ENCODE data around the gene GPS2. TPM values are rescaled to one million over a fixed set of nuclear protein-coding genes. Genes with fewer than 3 reads are reported as not detected.
A peak's percentile ranks its signal among the peaks of the same experiment; 100 is the strongest.

The GPS2 gene
- total and polyA plus RNA-seq, 10 of the 15 experiments (the other 5 are each of a cell fraction or from before 2014, with no cell fraction given), result 10.2 to 96.4 (median 42.5) TPM

GRCh38 chr17:7354262-7354843 lies 39.2 kb upstream of the GPS2 start:
- FAIRE-seq (no peak), DNase-seq (ENCODE audit: low read depth, low spot score) (no peak), ATAC-seq (no peak)
- Histone ChIP-seq H3K27ac (ENCODE audit: control insufficient read depth, insufficient read depth) (no peak overlapping the region), H3K79me2 (ENCODE audit: control insufficient read depth, insufficient read depth, low read length) (peaks cover 7% of the 10 kb centered on the region), H3K4me3 (no peak overlapping the region), H3K9me3 (replicated peaks; ENCODE audit: control insufficient read depth, insufficient read depth, low read length) (no peaks in the 10 kb centered on the region), H3K4me2 (ENCODE audit: control insufficient read depth, insufficient read depth) (peak overlapping the region; percentile 30; the same call in 1 of the 2 replicates), H3K4me1 (ENCODE audit: control insufficient read depth, insufficient read depth, low read length) (peaks cover 23% of the 10 kb centered on the region), H3K27me3 (replicated peaks in 1 of 2; ENCODE audit: control insufficient read depth in 2 of 2, insufficient read depth in 2 of 2, low read length in 1 of 2) (no peaks in the 10 kb centered on the region), H2AFZ (ENCODE audit: control insufficient read depth, low read depth, low read length) (no peak overlapping the region), H3K36me3 (ENCODE audit: control insufficient read depth in 2 of 2, insufficient read depth in 2 of 2, low read length in 1 of 2) (no peaks in the 10 kb centered on the region), H3K9ac (ENCODE audit: control insufficient read depth, insufficient read depth, low read length) (0 out of 2 replicates have a peak overlapping the region, but pooled peaks have one; percentile 14), H4K20me1 (ENCODE audit: control insufficient read depth, insufficient read depth) (no peaks in the 10 kb centered on the region)
- SMC1A ChIA-PET (ENCODE audit: uncharacterized antibody, unreplicated experiment), result interaction anchor here (0.6 to 2.4 kb wide), 5 partner anchors 18 to 333 kb away, joined by 3 to 9 read pairs (median 4); partner anchors contain the start of genes ACAP1 and TP53
- in situ Hi-C loops (cut with MboI), result no loop called here
- 37% methylated on average over 9 of the region's 9 CpGs for WGBS (ENCODE audit: insufficient coverage, insufficient replicate concordance, low lambda C conversion rate, missing lambda C conversion rate)
- intact Hi-C loops (cut with micrococcal nuclease; ENCODE audit: unreplicated experiment), result loop anchor here (5.0 kb wide), 1 partner anchor 83 kb away; the partner anchor contains the start of genes FGF11 and TMEM102
- TF ChIP-seq MXI1 (IDR thresholded peaks at IDR 0.05; ENCODE audit: low read depth, low read length) (peak; percentile 59; the same call in 1 of the 2 replicates), RELB (IDR thresholded peaks at IDR 0.05; ENCODE audit: low read depth) (no peak), HDGF (IDR thresholded peaks at IDR 0.05) (peak; percentile 73; the same call in 1 of the 2 replicates), NBN (IDR thresholded peaks at IDR 0.05) (0 out of 2 replicates have a peak, but pooled peaks have one; percentile 45), SP1 (IDR thresholded peaks at IDR 0.05; ENCODE audit: low read depth, low read length) (no peak), BMI1 (IDR thresholded peaks at IDR 0.05; ENCODE audit: borderline replicate concordance) (peak; percentile 89), MTA2 (IDR thresholded peaks at IDR 0.05; ENCODE audit: low read depth) (peak; percentile 61; the same call in 1 of the 2 replicates), RAD51 (IDR thresholded peaks at IDR 0.05) (no peak), LARP7 (IDR thresholded peaks at IDR 0.05) (0 out of 2 replicates have a peak, but pooled peaks have one; percentile 24), BCLAF1 (IDR thresholded peaks at IDR 0.05) (no peak), CREB1 (IDR thresholded peaks at IDR 0.05; ENCODE audit: low read depth) (peak; percentile 53; the same call in 1 of the 2 replicates), BHLHE40 (IDR thresholded peaks at IDR 0.05; ENCODE audit: borderline replicate concordance in 1 of 2, low read depth in 2 of 2, low read length in 1 of 2) (peak in 1 of 2 experiments; percentile 23; a peak in 1 of 4 replicates)
- POLR2A ChIA-PET, result interaction anchor here (0.6 to 1.3 kb wide), 7 partner anchors 18 to 319 kb away, joined by 3 to 6 read pairs (median 3); partner anchors contain the start of genes ACAP1, GPS2, NEURL4 and SLC2A4
- RAD21 ChIA-PET (ENCODE audit: unreplicated experiment), result interaction anchor here (0.5 to 3.6 kb wide), 9 partner anchors 8 to 333 kb away, joined by 3 to 31 read pairs (median 3); partner anchors contain the start of genes ACAP1, NEURL4, TMEM102 and TMEM256
- CTCF ChIA-PET, result interaction anchor here (0.6 to 4.0 kb wide), 13 partner anchors 9 to 334 kb away, joined by 3 to 58 read pairs (median 9); partner anchors contain the start of genes SENP3, SOX15, TMEM102 and TNFSF13
- no TSS peak for BruUV-seq (replicated peaks)

Data from GM12878 (cell line).